Measurements from ENCODE around the gene HOXB9.

The HOXB9 gene

DNA sequence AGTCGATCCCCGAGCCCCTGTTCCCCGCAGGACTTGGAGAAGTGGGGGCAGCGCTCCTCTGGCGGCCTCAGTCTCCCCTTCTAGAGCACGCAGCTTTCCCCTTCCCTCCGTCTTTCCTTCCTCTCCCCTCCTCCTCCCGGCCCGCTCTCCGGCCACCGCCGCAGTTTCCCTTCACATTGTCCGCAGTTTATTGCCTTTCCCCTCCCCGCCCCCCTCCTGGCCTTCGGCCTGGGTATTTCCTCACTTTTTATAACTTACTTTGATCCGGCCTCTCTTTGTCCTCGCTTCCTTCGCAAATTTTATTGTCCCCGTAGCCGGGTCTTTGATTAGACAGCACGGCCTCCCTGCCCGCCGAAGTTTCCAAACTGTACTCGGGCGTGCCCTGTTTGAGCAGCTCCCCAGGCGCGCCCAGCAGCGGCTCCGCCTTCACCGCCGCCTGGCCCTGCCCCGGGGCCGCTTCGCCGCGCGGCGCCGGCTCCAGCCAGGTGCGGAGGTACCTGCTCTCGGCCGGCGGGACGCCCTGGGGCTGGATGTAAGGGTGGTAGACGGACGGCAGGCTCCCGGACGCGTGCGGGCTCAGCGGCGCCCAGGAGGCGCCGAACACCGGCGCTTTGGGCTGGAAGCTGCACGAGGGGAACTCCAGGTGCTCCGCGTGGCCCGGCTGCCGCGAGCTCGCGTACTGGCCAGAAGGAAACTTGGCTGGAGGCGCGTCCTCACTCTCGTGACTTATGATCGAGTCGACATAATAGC lies 488 bp downstream of the HOXB9 start:
- in situ Hi-C loops (cut with HindIII; ENCODE audit: low sequenced_read_pairs), result no loop called here

DNA sequence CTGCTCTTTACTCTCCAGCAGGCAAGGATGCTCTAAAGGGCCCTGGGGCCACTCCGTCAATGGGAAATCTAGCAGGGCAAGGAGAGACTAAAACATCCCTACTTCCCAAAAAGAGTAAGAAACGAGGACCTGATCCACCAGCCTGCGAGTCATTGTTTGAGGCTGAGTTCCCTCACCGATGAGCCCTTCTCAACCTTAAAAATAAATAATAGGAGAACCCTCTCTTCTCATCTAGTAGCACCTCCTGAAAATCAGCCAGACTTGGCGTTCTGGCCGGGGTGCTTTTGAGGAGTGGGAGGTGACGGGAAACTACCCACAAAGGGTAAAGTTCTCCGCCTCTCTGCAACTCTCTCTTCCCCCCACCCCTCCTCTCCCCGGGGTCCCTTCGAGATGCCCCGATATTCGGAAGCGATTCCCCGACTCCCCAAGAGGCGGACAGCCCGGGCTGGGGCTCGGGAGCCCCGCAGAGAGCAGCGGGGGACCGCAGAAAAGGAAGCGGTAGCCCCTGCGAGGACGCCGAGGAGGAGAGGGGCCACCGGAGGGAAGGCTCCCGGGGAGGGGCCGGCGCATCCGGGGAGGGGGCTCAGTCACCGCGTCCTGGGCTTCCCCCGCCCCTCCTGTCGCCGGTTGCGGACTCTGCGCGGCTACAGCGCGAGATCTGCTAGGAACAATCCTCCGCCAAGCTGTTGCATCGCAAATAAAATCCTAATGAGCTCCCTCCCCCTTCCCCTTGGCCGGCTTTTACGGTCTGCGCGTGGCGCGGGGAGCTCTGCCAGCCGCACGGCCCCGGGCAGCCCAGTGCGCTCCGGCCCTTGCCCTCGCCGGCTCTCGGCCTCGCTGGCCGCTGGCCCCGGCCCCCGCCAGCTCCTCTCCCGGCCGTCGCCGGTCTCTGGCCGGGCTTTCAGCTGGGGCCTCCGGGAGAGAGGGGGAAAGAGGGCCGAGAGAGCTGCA lies 1.3 kb downstream of the HOXB9 start:
- in situ Hi-C loops (cut with HindIII; ENCODE audit: low sequenced_read_pairs), result no loop called here

DNA sequence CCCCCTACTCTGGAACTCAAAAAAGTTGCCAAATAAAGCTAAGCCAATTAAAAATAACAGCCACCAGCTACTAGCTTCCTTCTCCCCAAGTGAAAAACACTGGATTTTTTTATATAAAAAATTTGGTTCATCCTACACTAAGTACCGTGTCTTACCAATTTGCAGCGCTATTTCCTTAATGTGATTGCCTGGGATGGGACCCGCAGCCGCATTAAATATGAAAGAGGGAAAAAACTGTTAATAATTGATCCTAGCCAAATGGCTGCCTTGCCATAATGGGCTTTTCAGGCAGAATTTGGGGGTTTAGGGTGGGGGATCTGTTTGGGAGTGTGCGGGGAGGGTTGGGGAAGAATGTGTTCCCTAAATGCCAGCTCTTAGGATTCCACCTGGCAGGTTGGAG lies 2.0 kb downstream of the HOXB9 start:
- in situ Hi-C loops (cut with HindIII; ENCODE audit: low sequenced_read_pairs), result no loop called here

DNA sequence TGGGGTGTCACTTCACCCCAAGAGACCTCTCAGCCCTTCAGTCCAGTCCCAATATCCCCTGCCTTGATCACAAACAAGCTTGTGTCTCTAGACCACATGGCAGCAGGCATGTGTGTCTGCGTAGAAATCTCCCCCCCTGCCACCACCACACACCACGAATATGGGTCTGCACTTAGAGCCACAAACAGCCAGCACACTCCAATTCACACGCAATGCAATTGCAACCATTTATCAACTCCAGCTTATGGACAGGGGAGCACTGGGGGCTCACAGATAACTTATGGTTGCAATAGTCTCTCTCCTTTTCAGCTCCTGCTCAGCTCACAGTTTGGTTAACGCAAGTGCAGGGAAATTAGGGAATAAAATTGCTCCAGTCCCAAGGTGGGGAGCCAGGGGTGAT lies 2.6 kb downstream of the HOXB9 start:
- in situ Hi-C loops (cut with HindIII; ENCODE audit: low sequenced_read_pairs), result no loop called here

DNA sequence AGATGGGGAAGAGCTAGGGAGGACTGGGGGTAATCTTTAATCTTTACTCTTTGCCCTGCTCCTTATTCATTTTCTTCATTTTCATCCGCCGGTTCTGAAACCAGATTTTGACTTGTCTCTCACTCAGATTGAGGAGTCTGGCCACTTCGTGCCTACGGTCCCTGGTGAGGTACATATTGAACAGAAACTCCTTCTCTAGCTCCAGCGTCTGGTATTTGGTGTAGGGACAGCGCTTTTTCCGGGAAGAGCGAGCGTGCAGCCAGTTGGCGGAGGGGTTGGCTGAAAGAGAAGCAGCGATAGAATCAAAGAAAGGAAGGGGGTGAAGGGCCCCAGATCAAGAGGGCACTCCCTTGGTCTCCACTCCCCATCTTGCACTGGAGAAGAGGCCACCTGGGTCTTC lies 3.3 kb downstream of the HOXB9 start:
- in situ Hi-C loops (cut with HindIII; ENCODE audit: low sequenced_read_pairs), result no loop called here

DNA sequence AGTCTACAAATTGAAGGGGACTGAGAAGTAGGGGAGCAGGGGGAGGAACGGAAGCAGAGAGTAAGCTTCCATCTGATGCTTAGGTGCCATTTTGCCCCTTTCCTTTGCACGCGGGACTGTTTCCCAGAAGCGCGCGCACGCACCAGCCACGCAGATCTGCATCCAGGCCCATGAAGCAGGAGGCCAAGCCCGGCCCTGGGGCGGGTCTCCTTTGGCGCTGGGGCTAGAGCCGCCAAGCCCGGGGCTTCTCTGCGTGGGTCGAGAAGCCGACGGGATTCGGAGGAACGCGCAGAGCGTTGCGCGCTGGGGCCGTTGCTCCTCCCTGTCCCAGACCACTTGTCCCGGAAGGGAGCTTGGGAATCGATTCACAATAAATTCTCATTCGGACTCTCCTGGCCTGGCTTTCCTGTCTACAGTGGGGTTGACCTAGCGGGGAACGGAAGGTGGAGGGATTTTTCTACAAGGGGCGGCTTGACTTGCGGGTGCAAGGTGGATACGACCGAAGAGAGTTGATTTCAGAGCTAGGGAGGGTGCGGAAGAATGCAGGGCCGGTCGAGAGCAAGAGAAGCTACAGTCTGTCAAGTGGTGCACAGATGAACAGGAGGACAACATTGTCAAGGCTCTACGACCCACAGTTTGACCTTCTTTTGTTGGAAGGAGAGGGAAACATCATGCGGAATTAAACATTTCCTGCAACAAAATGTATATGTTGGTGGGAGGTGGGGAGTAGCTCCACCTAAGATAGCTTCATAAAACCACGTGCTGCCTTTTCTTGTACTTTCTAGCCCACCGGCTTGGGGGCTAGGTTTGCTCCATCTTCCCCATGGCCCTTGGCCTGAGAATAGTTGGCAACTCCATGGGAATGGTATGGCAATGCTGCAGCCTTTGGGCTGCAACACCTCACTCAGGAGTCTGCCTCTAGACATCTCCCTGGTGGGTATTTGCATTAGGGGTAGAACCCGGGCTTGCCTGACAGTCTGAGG lies 4.5 kb downstream of the HOXB9 start:
- in situ Hi-C loops (cut with HindIII; ENCODE audit: low sequenced_read_pairs), result no loop called here

DNA sequence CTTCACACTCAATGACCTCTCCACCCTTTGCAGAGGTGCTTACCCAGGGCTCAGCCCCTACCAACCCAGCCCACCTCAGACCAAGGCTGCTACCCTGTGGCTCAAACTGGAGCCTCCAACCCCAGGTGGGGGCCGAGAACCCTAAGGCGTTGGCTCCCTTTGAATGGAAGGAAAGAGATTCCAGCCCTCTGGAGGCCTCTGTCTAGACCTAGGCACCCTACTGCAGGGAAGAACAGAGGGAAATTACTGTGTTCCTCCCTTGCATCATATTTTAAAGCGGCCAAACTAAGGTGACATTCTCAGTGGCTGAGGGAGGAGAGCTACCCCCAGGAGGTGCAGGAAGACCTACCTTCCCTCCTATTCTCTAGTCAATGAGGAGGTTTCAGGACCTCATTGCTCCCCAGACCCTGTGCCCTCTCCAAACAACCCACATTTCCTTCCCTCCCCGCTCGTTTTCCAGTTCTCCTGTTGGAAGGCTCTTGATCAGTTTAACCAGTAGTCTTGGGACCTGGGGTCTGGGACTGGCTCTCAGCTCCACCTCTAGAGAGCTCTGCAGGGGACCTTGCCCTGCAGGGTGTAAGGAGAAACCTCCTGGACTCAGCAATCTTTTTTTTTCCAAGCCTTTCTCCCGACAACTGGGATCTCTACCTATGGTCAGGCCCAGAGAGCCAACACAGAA lies 5.6 kb downstream of the HOXB9 start:
- in situ Hi-C loops (cut with HindIII; ENCODE audit: low sequenced_read_pairs), result no loop called here

DNA sequence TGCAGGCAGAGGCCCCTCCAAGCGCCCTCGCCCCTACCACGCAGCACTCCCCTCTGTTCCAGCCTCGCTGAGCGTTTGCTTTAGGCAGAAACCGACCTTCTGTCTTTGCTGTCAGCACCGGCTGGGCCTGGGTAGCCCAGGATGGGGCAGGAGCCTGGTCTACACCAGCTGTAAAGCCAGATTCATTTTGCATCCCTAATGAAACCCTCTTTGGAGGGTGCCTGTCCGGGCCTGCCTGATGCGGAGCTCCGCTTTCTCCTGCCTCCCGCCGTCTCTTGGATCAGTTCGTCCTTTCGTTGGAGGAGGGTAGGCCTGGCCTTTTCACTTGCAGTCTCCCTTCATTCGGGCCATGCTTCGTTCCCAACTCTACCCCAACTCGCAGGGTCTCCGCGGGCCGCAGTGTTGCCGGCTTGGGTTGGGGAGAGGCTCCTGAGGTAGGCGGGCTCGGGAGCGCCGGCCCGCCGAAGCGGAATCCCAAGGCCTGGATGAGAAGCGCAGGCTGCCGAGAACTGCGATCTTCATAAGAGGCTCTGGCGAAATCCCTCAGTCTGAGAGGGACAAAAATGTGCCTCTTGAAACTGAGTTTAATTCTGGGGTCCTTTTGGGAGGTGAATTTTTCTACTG lies 6.2 kb downstream of the HOXB9 start:
- in situ Hi-C loops (cut with HindIII; ENCODE audit: low sequenced_read_pairs), result no loop called here

DNA sequence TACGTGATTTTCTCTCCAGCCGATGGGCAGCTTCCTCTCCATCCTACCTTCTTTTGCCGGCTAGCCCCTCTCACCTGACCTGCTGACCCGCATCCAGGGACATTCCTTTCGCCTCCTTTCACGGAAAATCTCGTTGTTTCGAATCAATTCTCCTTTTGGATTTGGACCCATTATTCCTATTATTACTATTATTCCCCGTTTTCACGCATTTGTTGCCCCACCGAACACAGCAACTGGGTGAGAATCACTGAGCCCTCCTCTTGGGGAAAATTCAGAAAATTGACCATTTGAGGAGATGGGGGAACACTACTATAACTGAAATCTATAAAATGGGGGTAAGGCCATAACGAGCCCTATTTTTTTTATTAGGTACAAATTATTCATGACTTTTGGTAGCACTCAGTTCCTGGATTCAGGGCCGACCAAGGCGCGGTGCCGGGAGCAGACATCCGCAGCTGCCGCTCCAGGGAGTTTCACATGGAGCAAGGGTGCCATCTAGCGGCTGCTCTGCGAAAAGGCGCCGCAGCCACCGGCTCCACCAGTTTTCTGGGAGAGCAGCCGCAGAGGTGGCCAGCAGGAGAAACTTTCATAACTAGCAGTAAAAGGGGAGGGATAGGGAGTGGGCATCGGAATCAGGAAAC lies 7.8 kb downstream of the HOXB9 start:
- in situ Hi-C loops (cut with HindIII; ENCODE audit: low sequenced_read_pairs), result no loop called here

DNA sequence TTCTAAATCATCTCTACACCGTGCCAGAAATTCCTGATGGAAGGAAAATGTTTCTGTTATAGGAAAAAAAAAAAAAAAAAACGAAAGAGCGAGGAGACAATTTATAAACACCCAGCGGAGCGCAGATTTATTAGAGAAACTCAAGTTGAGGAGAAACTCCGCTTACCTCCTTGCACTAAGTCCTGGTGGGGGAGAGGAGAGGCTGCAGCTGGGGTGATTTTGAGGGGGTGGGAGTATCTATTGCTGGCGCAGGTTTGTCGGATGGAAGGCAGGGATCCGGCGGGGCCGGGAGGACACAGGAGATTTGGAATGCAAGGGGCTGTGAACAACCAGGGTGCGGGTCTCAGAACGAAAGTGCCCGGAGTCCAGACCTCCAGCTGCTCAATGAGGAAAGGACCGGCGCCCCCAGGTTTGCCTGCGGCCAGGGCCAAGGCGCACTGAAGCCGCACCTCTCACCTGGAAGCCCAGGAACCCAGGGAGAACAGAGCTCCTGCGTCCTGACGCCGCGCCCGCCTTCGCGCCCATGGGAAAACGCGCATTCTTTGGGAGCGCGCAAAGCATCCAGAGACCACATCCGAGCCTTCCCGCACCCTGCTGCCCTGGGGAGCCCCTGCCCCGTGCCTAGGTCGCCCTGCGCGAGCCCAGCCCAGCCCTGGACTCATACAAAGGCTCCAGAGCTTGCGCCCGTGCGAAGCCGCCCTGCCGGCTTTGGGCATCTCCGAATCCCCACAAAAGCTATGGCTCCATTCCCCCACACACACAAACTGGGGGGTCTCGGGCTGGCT lies 8.5 kb downstream of the HOXB9 start:
- in situ Hi-C loops (cut with HindIII; ENCODE audit: low sequenced_read_pairs), result no loop called here

DNA sequence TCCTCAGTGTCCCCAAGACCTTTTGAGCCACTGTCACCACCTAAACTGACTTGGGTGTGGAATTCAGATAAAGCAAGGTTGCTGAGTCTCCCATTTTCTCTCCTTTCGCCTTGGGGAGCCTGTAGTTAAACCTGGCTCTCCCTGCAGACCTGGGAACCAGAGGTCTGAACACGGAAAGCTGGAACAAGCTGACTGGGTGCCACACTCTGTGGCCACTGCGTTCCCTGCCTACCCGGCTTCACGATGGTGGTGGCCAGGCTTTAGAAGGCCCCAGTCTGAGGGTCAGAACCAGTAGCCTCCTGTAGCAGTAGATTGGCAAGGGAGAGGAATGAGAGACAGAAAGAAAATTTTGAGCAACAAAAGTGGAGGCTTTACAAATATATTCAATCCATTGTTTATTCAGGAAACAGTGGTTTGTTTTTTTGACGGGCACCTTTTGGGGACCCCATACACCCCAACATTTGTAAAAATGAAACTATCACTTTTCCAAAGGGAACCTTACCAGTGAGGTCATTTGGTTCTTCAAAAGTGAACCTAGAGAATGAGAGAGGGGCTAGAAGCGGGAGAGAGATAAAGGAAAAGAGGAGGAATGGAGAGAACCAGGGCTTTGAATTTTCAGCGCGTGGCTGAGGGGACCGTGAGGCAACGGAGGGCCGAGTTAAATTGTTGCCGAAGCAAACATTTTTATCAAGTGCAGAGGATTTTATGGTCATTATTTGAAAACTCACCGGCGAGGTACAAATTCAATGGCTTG lies 9.3 kb downstream of the HOXB9 start:
- in situ Hi-C loops (cut with HindIII; ENCODE audit: low sequenced_read_pairs), result no loop called here

DNA sequence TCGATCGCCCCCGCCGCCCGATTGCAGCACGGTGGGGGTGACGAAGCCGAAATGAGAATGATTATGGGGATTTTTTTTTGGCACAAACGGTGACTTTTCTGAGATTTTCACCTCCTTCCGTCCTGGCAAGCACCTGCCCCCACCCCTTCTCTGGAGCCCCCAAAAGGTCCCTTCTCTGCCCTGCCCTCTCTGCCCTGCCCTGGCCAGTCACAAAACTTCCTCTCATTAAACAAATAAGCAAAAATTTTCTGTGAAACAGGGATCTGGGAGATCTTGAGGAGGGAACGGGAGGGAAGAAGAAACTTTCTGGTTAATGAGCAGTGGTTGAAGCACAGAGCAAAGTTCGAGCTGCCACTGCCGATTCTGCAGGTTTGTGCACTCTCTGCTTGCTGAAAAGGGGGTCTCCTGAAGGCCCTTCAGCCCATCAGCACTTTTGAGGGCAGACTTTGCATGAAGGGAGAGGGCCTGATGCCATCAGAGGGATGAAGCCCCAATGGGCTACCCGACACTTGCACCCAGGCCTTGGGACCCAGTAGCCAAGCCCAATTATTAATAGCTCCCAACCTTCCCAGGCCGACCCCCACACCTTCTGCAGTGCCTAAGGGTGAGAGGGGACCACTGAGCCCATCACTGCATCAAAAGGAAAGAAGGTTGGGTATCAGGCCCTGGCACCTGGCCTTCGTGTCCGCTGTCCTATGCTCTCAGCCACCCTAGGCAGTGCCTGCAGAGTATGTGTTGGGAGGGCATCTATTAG lies 10.0 kb downstream of the HOXB9 start:
- in situ Hi-C loops (cut with HindIII; ENCODE audit: low sequenced_read_pairs), result no loop called here

DNA sequence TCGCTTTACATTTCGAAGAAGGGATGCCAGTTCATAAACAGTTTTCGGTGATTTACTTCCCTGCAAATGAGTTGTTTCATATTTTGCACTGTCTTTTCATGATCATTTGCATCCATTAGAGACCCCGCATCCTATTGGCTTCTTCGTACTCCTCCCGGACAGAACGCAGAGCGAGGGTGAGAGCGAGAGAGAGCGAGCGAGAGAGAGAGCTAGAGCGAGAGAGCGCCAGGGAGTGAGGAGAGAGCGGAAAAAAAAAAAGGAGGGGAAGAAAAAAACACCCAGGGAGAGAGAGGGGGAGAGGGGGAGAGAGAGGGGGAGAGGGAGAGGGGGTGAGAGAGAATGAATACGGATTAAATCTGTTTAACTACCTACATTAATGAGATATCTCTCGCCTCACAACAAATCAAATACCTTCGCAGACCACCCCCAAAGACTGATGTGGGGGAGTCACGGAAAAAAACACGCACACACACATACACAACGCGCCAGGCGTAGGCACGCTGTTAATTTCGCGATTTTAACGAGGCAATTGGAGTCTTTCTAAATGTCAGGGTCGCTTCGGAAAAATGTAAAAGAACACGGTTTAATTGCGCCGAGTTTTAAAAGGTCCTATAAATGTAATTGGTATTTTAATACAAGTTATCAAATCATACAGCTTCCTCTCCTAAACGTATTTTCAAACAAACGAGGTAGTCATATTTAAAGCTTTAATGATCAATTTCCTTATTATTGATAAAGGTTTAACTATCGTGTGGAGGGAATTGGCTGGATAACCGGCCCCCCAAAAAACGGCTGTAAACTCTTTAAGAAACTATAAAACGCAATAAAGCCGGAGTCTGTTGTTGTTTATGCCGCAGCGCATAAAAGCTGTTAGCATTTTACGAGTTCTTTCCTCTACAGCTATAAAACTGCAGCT lies 10.9 kb downstream of the HOXB9 start, which contains the start of gene HOXB8:
Gene HOXB8, minus strand, starts transcription at position 246 of the 916 bp plus-strand sequence. CDS start 588 bp downstream, outside the sequence.
- in situ Hi-C loops (cut with HindIII; ENCODE audit: low sequenced_read_pairs), result no loop called here

DNA sequence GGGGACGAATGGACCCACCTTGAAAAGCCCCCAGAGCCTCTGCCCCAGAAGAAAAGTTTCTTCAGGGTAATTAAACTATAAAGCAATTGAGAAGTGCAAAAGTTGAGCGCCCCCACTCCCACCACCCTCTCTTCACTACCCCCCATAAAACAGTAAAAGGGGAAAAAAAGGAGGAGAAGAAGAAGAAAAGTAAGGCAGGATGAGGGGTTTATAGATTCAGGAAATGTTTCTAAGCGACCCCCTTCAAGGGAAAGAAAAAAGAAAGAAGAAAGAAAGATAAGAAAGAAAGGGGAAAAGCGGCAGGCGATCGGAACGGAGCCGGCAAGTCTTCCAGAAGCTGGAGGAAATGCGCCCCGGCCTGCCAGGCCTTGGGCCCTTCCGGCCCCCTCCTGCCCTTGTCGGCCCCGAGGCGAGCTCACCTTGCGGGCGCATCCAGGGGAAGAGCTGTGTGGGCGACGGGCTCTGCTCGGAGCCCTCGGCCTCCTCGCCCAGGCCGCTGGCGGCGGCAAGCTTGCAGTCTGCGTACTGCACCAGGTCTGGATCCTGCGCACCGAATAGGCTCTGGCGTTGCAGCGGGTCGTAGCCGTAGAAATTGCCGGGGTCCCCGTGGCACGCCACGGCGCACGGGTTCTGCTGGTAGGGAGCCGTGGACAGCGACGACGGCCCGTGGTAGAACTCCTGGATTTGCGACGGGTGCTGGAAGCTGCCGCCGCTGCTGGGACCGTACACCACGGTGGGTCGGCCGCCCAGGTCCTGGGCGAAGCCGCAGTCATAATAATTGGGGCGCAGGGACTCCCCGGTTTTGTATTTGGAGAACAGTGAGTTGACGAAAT lies 12.1 kb downstream of the HOXB9 start:
- in situ Hi-C loops (cut with HindIII; ENCODE audit: low sequenced_read_pairs), result no loop called here

Data from DLD1 (cell line).